NCI-H2029 treated with DMSO at 0.1 percent for 48 hours (cell line): ENCODE data around the gene PKDREJ.
A peak's percentile ranks its signal among the peaks of the same experiment; 100 is the strongest.
"Not testable (repeated sequence)": the region's sequence is repeated elsewhere in the genome, so short reads cannot be mapped to it uniquely, and the experiment has no call there.

Experiments used
- DNase-seq: peaks from one replicate; lab custom pipeline; 2025; lab: John Stamatoyannopoulos, UW

PKDREJ gene

GRCh38 chr22:46263216-46263590 lies at the start of gene PKDREJ:
PKDREJ (minus strand) TSS chr22:46263343; CDS start chr22:46263322, 21 bp downstream.
- DNase-seq: no peak

- DNase-seq: not testable (repeated sequence)
Measured at GRCh38 chr22:46312848-46313247, 49.7 kb upstream of the PKDREJ start.

- DNase-seq: no peak
Measured at GRCh38 chr22:46312056-46312455, 48.9 kb upstream of the PKDREJ start.

GRCh38 chr22:46309526-46310085 lies 46.5 kb upstream of the PKDREJ start:
- DNase-seq: no peak

- DNase-seq: no peak
Measured at GRCh38 chr22:46308283-46308988, 45.3 kb upstream of the PKDREJ start.

- no peak for DNase-seq
Measured at GRCh38 chr22:46303347-46303965, 40.3 kb upstream of the PKDREJ start.

- no peak for DNase-seq
Measured at GRCh38 chr22:46300491-46300890, 37.3 kb upstream of the PKDREJ start.

GRCh38 chr22:46299101-46299500 lies 36.0 kb upstream of the PKDREJ start:
- no peak for DNase-seq

GRCh38 chr22:46297151-46297812 lies 34.1 kb upstream of the PKDREJ start:
- DNase-seq: no peak

GRCh38 chr22:46296257-46297150 lies 33.4 kb upstream of the PKDREJ start, which contains the start of gene GTSE1:
GTSE1 (plus strand) TSS chr22:46296870; CDS start chr22:46297401, 531 bp downstream.
- peak; percentile 83 for DNase-seq

- DNase-seq: no peak
Measured at GRCh38 chr22:46295277-46295971, 32.3 kb upstream of the PKDREJ start.

GRCh38 chr22:46294784-46295183 lies 31.6 kb upstream of the PKDREJ start:
- no peak for DNase-seq

- DNase-seq: no peak
Measured at GRCh38 chr22:46293577-46294260, 30.6 kb upstream of the PKDREJ start.

- no peak for DNase-seq
Measured at GRCh38 chr22:46292732-46293131, 29.6 kb upstream of the PKDREJ start.

- no peak for DNase-seq
Measured at GRCh38 chr22:46292173-46292572, 29.0 kb upstream of the PKDREJ start.

- DNase-seq: no peak
Measured at GRCh38 chr22:46290843-46291785, 28.0 kb upstream of the PKDREJ start.

- DNase-seq: no peak
Measured at GRCh38 chr22:46290121-46290842, 27.1 kb upstream of the PKDREJ start.

GRCh38 chr22:46289244-46289891 lies 26.2 kb upstream of the PKDREJ start:
- no peak for DNase-seq
